ENCODE data around the gene SPOPL. TPM values are rescaled to one million over a fixed set of nuclear protein-coding genes. Genes with fewer than 3 reads are reported as not detected.

Gene SPOPL
- polyA plus RNA-seq, 1 donor from 2014 or later = 16.4 TPM

DNA sequence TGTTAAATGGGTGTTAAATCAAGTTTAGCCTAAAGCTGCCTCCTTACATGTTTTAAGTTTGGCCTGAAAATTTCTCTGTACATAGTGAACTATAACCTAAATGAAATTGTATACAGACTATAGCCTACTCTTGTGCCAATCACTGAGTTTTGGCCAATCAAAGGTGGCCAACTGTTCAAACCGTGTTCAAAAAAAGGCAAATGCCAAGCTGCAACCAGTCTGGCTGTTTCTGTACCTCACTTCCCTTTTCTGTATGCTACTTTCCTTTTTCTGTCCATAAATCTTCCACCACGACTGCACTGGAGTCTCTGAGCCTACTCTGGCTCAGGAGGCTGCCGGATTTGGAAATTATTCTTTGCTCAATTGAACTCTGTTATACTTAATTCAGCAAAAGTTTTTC is 121.0 kb downstream of the SPOPL start:
- H3K9ac ChIP-seq (ENCODE audit: low read length) = no peak overlapping the region
- no peaks in the 10 kb centered on the region for H3K9me3 ChIP-seq (ENCODE audit: low read length)
- no peaks in the 10 kb centered on the region for H3K36me3 ChIP-seq (ENCODE audit: insufficient read depth, low read length)
- no peaks in the 10 kb centered on the region for H3K27me3 ChIP-seq (ENCODE audit: insufficient read depth, low read depth, low read length)
- H2AFZ ChIP-seq (ENCODE audit: low read depth, low read length) = no peak overlapping the region
- H3K4me3 ChIP-seq (ENCODE audit: low read length) = no peak overlapping the region
- H4K20me1 ChIP-seq (ENCODE audit: insufficient read depth) = no peaks in the 10 kb centered on the region
- H3K79me2 ChIP-seq (replicated peaks; ENCODE audit: insufficient read depth, low read length) = no peaks in the 10 kb centered on the region
- no peak overlapping the region for H3K4me2 ChIP-seq (ENCODE audit: low read length)
- TF ChIP-seq TAF1 (IDR thresholded peaks at IDR 0.05; ENCODE audit: low read depth) (no peak), POLR2AphosphoS5 (IDR thresholded peaks at IDR 0.05) (no peak), EP300 (conservative IDR thresholded peaks at IDR 0.05; ENCODE audit: poor library complexity, severe bottlenecking) (no peak)
- TF ChIP-seq, protein P1, sequence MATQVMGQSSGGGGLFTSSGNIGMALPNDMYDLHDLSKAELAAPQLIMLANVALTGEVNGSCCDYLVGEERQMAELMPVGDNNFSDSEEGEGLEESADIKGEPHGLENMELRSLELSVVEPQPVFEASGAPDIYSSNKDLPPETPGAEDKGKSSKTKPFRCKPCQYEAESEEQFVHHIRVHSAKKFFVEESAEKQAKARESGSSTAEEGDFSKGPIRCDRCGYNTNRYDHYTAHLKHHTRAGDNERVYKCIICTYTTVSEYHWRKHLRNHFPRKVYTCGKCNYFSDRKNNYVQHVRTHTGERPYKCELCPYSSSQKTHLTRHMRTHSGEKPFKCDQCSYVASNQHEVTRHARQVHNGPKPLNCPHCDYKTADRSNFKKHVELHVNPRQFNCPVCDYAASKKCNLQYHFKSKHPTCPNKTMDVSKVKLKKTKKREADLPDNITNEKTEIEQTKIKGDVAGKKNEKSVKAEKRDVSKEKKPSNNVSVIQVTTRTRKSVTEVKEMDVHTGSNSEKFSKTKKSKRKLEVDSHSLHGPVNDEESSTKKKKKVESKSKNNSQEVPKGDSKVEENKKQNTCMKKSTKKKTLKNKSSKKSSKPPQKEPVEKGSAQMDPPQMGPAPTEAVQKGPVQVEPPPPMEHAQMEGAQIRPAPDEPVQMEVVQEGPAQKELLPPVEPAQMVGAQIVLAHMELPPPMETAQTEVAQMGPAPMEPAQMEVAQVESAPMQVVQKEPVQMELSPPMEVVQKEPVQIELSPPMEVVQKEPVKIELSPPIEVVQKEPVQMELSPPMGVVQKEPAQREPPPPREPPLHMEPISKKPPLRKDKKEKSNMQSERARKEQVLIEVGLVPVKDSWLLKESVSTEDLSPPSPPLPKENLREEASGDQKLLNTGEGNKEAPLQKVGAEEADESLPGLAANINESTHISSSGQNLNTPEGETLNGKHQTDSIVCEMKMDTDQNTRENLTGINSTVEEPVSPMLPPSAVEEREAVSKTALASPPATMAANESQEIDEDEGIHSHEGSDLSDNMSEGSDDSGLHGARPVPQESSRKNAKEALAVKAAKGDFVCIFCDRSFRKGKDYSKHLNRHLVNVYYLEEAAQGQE (IDR thresholded peaks at IDR 0.05; ENCODE audit: borderline replicate concordance) = no peak
- TF ChIP-seq, protein P2, sequence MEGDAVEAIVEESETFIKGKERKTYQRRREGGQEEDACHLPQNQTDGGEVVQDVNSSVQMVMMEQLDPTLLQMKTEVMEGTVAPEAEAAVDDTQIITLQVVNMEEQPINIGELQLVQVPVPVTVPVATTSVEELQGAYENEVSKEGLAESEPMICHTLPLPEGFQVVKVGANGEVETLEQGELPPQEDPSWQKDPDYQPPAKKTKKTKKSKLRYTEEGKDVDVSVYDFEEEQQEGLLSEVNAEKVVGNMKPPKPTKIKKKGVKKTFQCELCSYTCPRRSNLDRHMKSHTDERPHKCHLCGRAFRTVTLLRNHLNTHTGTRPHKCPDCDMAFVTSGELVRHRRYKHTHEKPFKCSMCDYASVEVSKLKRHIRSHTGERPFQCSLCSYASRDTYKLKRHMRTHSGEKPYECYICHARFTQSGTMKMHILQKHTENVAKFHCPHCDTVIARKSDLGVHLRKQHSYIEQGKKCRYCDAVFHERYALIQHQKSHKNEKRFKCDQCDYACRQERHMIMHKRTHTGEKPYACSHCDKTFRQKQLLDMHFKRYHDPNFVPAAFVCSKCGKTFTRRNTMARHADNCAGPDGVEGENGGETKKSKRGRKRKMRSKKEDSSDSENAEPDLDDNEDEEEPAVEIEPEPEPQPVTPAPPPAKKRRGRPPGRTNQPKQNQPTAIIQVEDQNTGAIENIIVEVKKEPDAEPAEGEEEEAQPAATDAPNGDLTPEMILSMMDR (IDR thresholded peaks at IDR 0.05; ENCODE audit: poor library complexity, severe bottlenecking) = no peak
- H3K9me2 ChIP-seq (ENCODE audit: insufficient read depth, low read length) = no peaks in the 10 kb centered on the region
- H3K27ac ChIP-seq (ENCODE audit: low read length) = no peak overlapping the region
- no peaks in the 10 kb centered on the region for H3F3A ChIP-seq (ENCODE audit: insufficient read depth, low read length, poor library complexity, severe bottlenecking)
